Left ventricle myocardium superior (tissue), 1 donor: Measurements from ENCODE around the gene ARHGAP24. TPM values are rescaled to one million over a fixed set of nuclear protein-coding genes. Genes with fewer than 3 reads are reported as not detected.

Source experiments
- ATAC-seq: fragments of 200-7000 bp; cut with Tn5 transposase; one replicate; pipeline ENCODE4 v1.9.1; 2020; ENCODE audit warnings: mild to moderate bottlenecking, moderate library complexity
- DNase-seq: peaks from one replicate; pipeline ENCODE4 v3.0.0-alpha.2; 2020
- intact Hi-C: fragments of 100-400 bp; cut with micrococcal nuclease; formaldehyde crosslinking; loops from one replicate; pipeline ENCODE4 v1.11.0; 2022
- total RNA-seq: library from RNA; stranded (reverse); fragmentation: NEBNext Ultra II Directional; extraction: Animal tissue kit (Norgen Biotek cat#: 25700); gene quantifications from one replicate; pipeline ENCODE4 v1.2.1, GENCODE V29; 2021
- donor health status: DM: no; HTN: yes; CAD: no; lungs with severe emphysema.

The ARHGAP24 gene
- total RNA-seq, 1 donor from 2014 or later, result 13.3 TPM

DNA sequence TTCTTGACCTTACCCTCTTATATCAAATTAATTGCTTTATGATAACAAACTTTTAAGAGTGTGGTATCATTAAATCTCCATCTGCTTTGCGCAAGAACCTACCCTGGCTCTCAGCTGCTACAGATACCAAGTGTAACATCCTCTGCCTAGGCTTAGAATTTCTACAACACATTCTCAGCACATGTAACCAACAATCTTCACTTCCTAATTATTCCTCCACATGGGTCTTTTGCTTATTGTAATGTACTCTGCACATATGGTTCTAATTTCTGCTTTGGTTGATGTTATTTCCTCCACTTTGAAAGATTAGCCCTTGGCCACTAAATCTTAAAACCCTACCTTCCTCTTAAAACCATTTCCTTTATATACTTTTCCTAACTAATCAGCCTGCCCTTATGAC, 242.4 kb downstream of the ARHGAP24 start:
- ATAC-seq (no peak), DNase-seq (no peak)
- intact Hi-C loops, result no loop called here

DNA sequence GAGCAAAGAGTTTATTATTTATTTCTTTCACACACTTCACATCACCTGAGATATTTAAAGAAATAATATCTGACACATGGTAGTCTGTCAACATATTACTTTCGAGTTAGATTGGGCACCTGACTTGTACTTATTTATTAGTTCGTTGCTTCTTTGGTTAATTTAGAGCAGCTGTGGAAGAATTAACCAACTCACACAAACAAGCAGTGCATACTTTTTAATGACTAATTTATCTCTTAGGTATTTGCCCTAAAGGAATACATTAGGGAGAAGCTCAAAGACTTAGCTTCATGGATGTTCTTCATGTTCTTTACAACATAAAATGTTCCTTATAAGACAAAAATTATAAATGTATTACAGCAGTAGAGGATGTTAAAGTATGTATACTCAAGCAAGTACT, 242.9 kb downstream of the ARHGAP24 start:
- DNase-seq (no peak), ATAC-seq (no peak)
- intact Hi-C loops, result no loop called here

DNA sequence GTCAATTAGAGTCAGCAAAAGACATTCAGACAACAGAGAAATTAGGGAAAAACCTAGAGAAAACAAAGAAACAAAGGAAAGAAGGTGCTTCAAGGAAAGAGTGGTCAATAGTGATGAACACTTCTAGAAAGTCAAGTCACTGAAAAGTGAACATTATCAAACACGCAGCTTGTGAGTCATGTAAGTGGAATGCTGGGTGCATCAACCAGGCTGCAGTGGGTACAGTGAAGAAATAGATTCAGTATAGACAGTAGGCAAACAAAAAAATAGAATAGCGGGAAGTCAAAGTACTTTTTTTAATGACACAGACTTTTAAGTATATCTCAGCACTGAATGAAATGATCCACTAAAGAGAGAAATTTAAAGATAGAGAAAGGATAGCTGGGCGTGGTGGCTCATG, 245.8 kb downstream of the ARHGAP24 start:
- no peak for DNase-seq
- intact Hi-C loops, result no loop called here
- ATAC-seq, result no peak

DNA sequence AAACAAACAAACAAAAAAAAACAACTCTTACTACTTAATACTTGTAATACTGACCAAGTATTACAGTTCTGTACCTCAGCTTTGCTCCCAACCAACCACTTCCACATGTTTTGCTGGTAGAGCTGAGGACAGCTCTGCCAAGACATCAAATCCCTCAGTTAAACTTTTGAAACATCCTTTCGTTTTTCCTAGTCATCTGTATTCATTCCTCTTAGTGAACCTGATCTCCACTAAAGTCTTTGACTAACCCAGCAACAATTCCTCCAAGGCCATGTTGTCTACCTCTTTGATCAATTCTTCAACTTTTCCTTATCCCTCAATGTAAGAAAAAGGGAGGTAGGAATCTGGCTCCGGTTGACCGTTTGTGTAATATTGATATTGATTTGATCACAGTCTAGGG, 247.5 kb downstream of the ARHGAP24 start:
- ATAC-seq (no peak), DNase-seq (no peak)
- intact Hi-C loops, result no loop called here

DNA sequence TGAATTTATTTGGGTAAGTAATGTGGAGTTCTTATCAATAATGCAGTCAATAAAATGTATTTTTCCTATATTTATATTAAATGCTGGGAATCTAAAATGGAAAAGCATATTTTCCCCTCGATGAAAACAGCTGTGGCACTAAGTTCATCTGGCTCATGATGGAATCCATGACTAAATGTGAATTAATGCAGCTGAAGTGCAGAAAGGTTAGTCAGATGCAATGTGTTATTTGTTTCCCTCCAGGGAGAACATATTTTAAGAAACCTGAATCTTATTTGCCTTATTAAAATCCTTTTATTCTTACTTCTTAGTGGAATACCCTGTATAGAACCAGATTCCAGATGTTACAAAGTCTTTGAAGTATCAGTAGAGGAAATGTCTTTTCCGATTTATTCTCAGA, 247.9 kb downstream of the ARHGAP24 start:
- no peak for DNase-seq
- intact Hi-C loops, result no loop called here
- ATAC-seq, result no peak

- intact Hi-C loops, result no loop called here
- ATAC-seq (peak; percentile 19), DNase-seq (no peak)
These were observed 250.0 kb downstream of the ARHGAP24 start for GRCh38 chr4:85724791-85725563.

GRCh38 chr4:85725721-85726170, 250.8 kb downstream of the ARHGAP24 start:
- intact Hi-C loops, result no loop called here
- ATAC-seq, result peak; percentile 96

GRCh38 chr4:85726555-85726954, 251.6 kb downstream of the ARHGAP24 start:
- ATAC-seq, result no peak
- intact Hi-C loops, result no loop called here
- DNase-seq, result no peak

More at GRCh38 chr4:85725721-85726170, 250.8 kb downstream of the ARHGAP24 start:
- peak; percentile 56 for DNase-seq

DNA sequence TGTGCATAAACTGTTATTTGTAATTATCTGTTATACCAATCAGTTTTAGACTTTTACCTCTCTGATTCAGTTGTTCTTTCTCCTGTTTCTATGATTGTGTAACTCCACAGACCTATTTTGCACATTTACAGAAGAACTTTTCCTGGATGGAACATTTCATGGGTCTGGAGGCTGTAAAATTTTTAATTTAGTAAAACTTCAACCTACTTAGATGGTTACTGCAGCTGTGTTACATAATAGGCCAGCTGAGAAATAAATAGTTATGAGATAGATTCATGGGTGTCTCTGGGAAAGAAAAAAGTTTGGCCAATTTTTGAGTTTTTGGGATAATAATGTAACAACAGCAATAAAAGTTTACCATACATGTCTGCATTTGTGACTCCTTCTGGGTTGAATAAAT, 253.5 kb downstream of the ARHGAP24 start:
- DNase-seq (no peak), ATAC-seq (no peak)
- intact Hi-C loops, result no loop called here

- intact Hi-C loops, result no loop called here
- DNase-seq (no peak), ATAC-seq (peak; percentile 24)
These were observed 257.2 kb downstream of the ARHGAP24 start for GRCh38 chr4:85732124-85732523.

DNA sequence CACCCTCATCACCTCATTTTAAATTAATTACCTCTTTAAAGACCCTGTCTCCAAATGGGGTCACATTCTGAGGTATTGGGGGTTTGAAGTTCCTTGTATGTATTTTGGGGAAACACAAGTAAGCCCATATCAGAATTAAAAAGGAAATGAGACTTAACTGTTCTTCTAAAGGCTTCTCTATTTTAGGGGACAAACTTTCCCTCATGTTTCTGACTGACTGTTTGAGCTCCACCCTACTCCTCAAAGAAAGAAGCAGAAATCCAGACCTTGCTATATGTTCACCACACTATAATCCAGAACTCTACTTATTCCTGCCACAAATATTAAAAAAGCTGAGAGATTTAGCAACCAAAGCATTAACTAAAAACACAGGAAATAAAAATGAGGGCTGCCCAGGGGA, 258.8 kb downstream of the ARHGAP24 start:
- intact Hi-C loops, result no loop called here
- DNase-seq, result no peak
- peak; percentile 54 for ATAC-seq

GRCh38 chr4:85734424-85734831, 259.5 kb downstream of the ARHGAP24 start:
- ATAC-seq (peak; percentile 74), DNase-seq (no peak)
- intact Hi-C loops, result no loop called here

- no peak for ATAC-seq
- DNase-seq, result no peak
- intact Hi-C loops, result no loop called here
These were observed 261.6 kb downstream of the ARHGAP24 start for GRCh38 chr4:85736571-85736970.

DNA sequence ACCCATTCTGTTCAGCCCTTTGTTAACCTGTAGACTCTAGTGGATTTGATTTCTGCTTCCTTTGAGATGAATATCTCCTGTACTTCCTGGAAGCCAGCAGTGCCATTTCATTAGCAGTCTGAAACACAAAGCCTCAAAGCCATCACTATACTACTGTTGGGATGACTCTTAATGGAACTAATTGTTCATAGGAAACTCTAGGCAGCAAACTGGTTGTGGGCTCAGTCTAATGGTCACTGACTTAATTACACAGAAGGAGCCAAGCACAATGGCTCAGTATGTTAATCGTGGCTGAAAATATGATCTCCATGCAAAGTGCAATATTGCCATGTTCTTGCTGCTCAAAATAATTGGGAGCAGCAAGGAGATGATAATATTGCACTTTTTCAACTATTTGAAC, 262.3 kb downstream of the ARHGAP24 start:
- intact Hi-C loops, result no loop called here
- DNase-seq, result no peak
- no peak for ATAC-seq

DNA sequence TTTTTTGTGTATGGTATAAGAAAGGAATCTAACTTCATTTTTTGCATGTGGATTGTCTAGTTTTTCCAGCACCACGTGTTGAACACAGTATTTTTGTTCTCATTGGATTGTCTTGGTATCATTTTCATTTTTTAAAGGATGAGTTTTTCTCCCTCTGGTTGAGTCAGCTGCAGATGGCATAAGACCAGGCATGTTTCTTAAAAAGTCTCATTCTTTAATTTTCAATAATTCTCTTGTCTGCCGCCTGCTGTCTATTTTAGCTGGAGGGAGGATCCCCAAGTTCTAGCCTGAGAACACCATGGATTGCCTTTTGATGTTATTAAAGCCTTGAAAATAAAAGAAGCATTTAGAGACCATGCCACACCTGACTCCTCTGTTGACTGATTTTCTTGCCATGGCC, 263.8 kb downstream of the ARHGAP24 start:
- ATAC-seq (no peak), DNase-seq (no peak)
- intact Hi-C loops, result no loop called here

GRCh38 chr4:85740431-85740861, 265.5 kb downstream of the ARHGAP24 start:
- intact Hi-C loops, result loop anchor here (10.0 kb wide), 2 partner anchors 146 to 266 kb away; partner anchors contain the start of gene ARHGAP24
- ATAC-seq, result no peak
- DNase-seq, result no peak

DNA sequence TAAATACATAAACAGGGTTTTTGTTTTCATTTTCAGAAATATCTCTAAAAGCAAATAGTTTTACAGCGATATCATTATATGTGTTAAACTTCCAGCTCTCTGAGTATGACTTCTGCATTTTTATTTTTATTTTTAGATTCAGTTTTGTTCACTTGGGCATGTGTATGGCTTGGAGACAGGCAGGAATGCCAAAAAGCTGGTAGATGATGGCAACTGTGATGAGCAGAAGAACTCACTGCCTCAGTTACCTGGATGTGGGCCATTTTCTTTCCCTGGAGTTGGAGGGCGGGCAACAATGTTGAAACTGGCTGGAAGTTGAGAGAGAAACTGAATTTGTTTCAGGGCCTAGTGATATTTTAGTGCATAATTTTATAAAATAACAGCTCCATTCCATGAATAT, 266.4 kb downstream of the ARHGAP24 start:
- DNase-seq (no peak), ATAC-seq (no peak)
- intact Hi-C loops, result loop anchor here (10.0 kb wide), 2 partner anchors 147 to 267 kb away; partner anchors contain the start of gene ARHGAP24

- DNase-seq, result peak; percentile 51
- intact Hi-C loops, result loop anchor here (10.0 kb wide), 2 partner anchors 147 to 267 kb away; partner anchors contain the start of gene ARHGAP24
- ATAC-seq, result peak; percentile 43
These were observed 267.1 kb downstream of the ARHGAP24 start for GRCh38 chr4:85741921-85742591.

DNA sequence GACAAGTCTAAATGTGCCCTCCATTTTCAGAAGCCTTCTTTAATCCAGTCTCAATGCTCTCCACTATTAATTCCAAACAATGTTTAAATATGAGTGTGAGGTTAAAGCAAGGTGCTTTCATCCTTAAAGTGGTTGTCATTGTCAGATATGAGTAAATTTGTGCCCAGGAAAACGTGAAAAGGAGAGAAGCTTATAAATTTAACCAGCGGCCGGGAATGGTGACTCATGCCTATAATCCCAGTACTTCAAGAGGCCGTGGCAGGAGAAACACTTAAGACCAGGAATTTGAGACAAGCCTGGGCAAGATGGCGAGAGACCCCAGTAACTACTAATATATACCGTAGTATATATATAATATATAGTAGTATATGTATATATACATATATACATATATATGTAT, 270.0 kb downstream of the ARHGAP24 start:
- intact Hi-C loops, result loop anchor here (5.0 to 10.0 kb wide), 3 partner anchors 150 to 598 kb away; partner anchors contain the start of gene ARHGAP24
- ATAC-seq (no peak), DNase-seq (no peak)

DNA sequence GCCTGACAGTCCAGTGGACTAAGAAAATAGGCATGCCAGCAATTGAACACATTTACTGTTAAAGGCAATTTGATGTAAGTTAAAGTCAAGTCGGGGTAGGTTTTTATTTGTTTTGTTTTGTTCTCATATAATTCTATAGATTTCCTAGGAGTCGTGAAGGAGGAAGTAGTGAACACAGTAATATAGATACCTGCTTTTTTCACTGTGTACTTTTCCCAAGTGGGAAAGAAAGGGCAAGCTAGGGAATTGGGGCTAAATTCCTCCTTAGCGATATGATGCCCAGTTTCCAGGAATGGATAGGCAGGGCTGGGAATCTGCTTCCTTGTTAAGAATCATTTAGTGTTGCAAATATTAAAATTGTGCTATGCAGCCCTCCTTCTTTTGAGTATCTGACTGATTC, 271.0 kb downstream of the ARHGAP24 start:
- ATAC-seq (no peak), DNase-seq (no peak)
- intact Hi-C loops, result loop anchor here (5.0 to 10.0 kb wide), 3 partner anchors 151 to 599 kb away; partner anchors contain the start of gene ARHGAP24
